Spleen (tissue), 11 donors: ENCODE data around the gene CDK19. TPM values are rescaled to one million over a fixed set of nuclear protein-coding genes. Genes with fewer than 3 reads are reported as not detected.

Experiments used
- DNase-seq: peaks from one replicate; pipeline ENCODE4 v3.0.0-alpha.2; 2020
- H3K27ac ChIP-seq, 8 donors: fragments of 200-600 bp; sonication (generic) in 7 of 8; 1 replicate in 4 of 8; 2 replicates in 4 of 8; pipeline versions ENCODE4 v1.5.0 to v1.8.0; 2016 to 2021; ENCODE audit warnings: inconsistent platforms in 4 of 8, mild to moderate bottlenecking in 4 of 8, moderate library complexity in 1 of 8
- H3K27me3 ChIP-seq, 7 donors: fragments of 200-600 bp; sonication (generic) in 6 of 7; replicated peaks in 1 of 7; 1 replicate in 4 of 7; 2 replicates in 3 of 7; pipeline versions ENCODE4 v1.5.0 to v1.8.0; 2016 to 2021; ENCODE audit warnings: inconsistent platforms in 3 of 7, mild to moderate bottlenecking in 1 of 7
- H3K36me3 ChIP-seq, 6 donors: fragments of 200-600 bp; sonication (generic) in 5 of 6; 1 replicate in 4 of 6; 2 replicates in 2 of 6; pipeline versions ENCODE4 v1.5.0 to v1.8.0; 2016 to 2021; ENCODE audit warnings: inconsistent platforms in 2 of 6
- H3K4me1 ChIP-seq, 6 donors: fragments of 200-600 bp; sonication (generic) in 5 of 6; 1 replicate in 3 of 6; 2 replicates in 3 of 6; pipeline versions ENCODE4 v1.5.0 to v1.8.0; 2016 to 2021; ENCODE audit warnings: inconsistent platforms in 3 of 6
- H3K4me3 ChIP-seq, 8 donors: fragments of 200-600 bp; sonication (generic) in 7 of 8; 1 replicate in 4 of 8; 2 replicates in 4 of 8; pipeline versions ENCODE4 v1.5.0 to v1.8.0; 2016 to 2021; ENCODE audit warnings: inconsistent platforms in 4 of 8, mild to moderate bottlenecking in 4 of 8, moderate library complexity in 2 of 8
- H3K9me3 ChIP-seq, 8 donors: fragments of 200-600 bp; sonication (generic) in 7 of 8; 1 replicate in 4 of 8; 2 replicates in 4 of 8; pipeline versions ENCODE4 v1.5.0 to v1.8.0; 2016 to 2021; ENCODE audit warnings: inconsistent platforms in 4 of 8
- CTCF ChIP-seq, 11 experiments: fragments of 200-600 bp in 7 of 11; fragments of 450-650 bp in 4 of 11; sonication (generic) in 4 of 11; IDR thresholded peaks in 8 of 11; conservative IDR thresholded peaks in 3 of 11; 1 replicate in 7 of 11; 2 replicates in 4 of 11; pipeline versions ENCODE4 v1.4.0 to v1.8.0; 2016 to 2021; ENCODE audit warnings: antibody characterized with exemption in 11 of 11, inconsistent platforms in 4 of 11, mild to moderate bottlenecking in 1 of 11
- POLR2A ChIP-seq, 3 donors: fragments of 450-650 bp; IDR thresholded peaks; one replicate each; pipeline ENCODE4 v1.5.1; 2017; ENCODE audit warnings: antibody characterized with exemption in 3 of 3, mild to moderate bottlenecking in 1 of 3
- POLR2AphosphoS5 ChIP-seq, 3 donors: sonication (generic); formaldehyde crosslinking; IDR thresholded peaks; one replicate each; pipeline ENCODE4 v1.5.1; 2017; ENCODE audit warnings: antibody characterized with exemption in 3 of 3
- WGBS, 5 donors: extraction: QIAGEN DNeasy Blood & Tissue Kit in 3 of 5; methylation state at CpG; one replicate each; pipeline versions ENCODE4 v1.1.5 to v1.1.7; 2013 to 2018; 5-methylcytosine and 5-hydroxymethylcytosine counted together
- intact Hi-C: fragments of 100-400 bp; cut with DNase I; formaldehyde crosslinking; loops from one replicate; pipeline ENCODE4 v1.15.0; 2023; ENCODE audit warnings: low total_unique reads
- polyA plus RNA-seq, 3 donors: library from polyadenylated mRNA; stranded (reverse); fragments of 200-250 nt; gene quantifications; one replicate each; pipeline ENCODE4 v1.2.1, GENCODE V29; 2013
- total RNA-seq, 7 donors: library from RNA; depleted of rRNA in 3 of 7; stranded (reverse); fragments of >200 nt in 3 of 7; fragmentation: NEBNext Ultra II Directional in 4 of 7; extraction: Animal tissue kit (Norgen Biotek cat#: 25700) in 4 of 7; gene quantifications; one replicate each; pipeline versions ENCODE4 v1.1.0 to v1.2.1, GENCODE V29; 2016 to 2021
- donor health status: healthy with polysubstance abuse.
- donor health status: DM: no; HTN: no; CAD: no; lungs with moderate emphysema.
- donor health status: DM: no; HTN: no; CAD: no.
- donor health status: Bipolar disorder and iron deficiency.
- donor health status: healthy.
- donor health status: DM: no; HTN: no; CAD: no.
- donor health status: DM: yes; HTN: yes; CAD: no.

CDK19 gene
- total and polyA plus RNA-seq, 10 donors = 7.9 to 29.8 (median 21.7) TPM

DNA sequence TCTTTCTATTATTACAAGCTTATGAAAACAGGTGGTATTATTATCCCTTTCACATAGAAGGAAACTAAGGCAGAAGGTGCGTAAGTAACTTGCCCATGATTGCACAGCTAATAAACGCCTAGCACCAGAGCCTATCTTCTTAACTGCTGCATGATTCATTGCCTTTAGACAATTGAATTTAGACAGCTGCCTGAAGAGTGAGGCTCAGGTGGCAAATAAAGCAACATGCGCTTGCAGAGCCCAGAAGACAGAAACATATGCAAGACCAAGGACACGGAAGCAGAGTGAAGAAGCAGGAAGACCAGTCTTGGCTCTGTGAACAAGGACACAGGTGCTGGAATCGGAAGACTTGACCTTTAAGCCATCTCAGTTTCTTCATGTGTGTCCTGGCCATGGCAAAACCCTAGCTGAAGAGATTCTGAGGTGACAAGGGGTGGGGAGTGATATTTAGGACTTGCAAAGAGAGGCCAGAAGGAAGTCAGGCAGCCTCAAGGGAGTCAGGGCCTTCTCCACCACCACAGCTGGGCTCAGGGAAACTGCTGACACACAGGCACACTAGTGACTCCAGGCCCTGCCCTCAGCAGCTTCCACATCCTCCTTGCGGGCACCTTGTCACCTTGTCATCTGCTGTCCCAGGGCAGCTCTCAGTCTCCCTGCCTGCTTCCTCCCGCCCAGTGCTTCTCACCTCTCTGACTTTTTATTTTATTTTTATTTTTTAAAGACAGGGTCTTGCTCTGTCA, 247.1 kb downstream of the CDK19 start:
- WGBS, 5 donors = 68 to 78% (median 76%) methylated on average over 7 of the region's 7 CpGs
- no peak overlapping the region for H3K4me3 ChIP-seq
- no peak for DNase-seq
- intact Hi-C loops = no loop called here
- H3K27ac ChIP-seq = peak overlapping the region in 1 of 8 donors; percentile 15
- no peaks in the 10 kb centered on the region for H3K36me3 ChIP-seq
- TF ChIP-seq POLR2AphosphoS5 (IDR thresholded peaks at IDR 0.05) = peak in 1 of 3 donors; percentile 50
- no peak for TF ChIP-seq CTCF (IDR thresholded peaks at IDR 0.05 in 8 of 11, conservative IDR thresholded peaks at IDR 0.05 in 3 of 11)
- no peaks in the 10 kb centered on the region for H3K27me3 ChIP-seq
- H3K9me3 ChIP-seq = no peaks in the 10 kb centered on the region
- H3K4me1 ChIP-seq = peaks cover 0 to 6% (median 0%) of the 10 kb centered on the region in 6 donors

DNA sequence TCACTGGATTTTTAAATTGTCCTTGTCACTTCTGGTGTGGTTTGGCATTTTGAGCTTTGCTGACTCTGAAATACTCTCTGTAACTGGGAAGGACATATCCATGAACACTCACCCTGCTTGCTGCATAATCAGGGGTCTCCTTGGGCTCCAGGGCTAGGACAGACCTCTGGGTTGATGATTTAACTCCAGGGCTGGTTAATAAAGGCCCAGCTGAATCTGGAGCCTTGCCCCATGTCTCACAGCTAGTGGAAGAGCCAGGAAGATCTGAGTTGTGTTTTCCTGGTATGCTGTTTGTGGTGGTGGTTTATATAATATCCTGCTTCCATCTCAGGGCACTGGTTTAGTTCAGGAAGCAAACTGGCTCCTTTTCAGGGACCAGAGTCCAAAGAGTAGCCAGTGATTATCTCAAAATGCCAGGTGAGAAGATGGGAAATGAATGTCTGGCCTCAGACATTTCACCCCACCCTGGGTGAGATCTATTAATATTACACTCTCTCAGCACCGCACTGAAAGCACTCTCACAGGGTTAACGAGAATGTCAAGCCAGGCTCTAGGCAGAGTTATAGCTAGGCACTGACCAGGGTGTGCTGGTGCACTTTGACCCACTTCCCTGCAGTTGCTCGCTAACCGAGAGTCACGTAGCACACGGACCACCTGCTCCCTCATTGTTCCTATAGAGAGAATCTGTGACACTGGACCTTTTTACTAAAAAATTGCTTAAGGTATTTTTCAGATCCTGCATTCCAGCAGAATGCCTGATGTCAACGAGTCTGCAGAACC, 248.7 kb downstream of the CDK19 start:
- peaks cover 0 to 6% (median 0%) of the 10 kb centered on the region in 6 donors for H3K4me1 ChIP-seq
- H3K27me3 ChIP-seq = no peaks in the 10 kb centered on the region
- H3K27ac ChIP-seq = no peak overlapping the region
- TF ChIP-seq CTCF (IDR thresholded peaks at IDR 0.05 in 8 of 11, conservative IDR thresholded peaks at IDR 0.05 in 3 of 11) (no peak), POLR2AphosphoS5 (IDR thresholded peaks at IDR 0.05) (no peak), POLR2A (IDR thresholded peaks at IDR 0.05) (no peak)
- intact Hi-C loops = no loop called here
- H3K36me3 ChIP-seq = no peaks in the 10 kb centered on the region
- peaks cover 0 to 5% (median 0%) of the 10 kb centered on the region in 8 donors for H3K9me3 ChIP-seq
- DNase-seq = no peak
- 78 to 82% (median 81%) methylated on average over 6 to 7 of the region's 7 CpGs for WGBS, 5 donors
- no peak overlapping the region for H3K4me3 ChIP-seq

DNA sequence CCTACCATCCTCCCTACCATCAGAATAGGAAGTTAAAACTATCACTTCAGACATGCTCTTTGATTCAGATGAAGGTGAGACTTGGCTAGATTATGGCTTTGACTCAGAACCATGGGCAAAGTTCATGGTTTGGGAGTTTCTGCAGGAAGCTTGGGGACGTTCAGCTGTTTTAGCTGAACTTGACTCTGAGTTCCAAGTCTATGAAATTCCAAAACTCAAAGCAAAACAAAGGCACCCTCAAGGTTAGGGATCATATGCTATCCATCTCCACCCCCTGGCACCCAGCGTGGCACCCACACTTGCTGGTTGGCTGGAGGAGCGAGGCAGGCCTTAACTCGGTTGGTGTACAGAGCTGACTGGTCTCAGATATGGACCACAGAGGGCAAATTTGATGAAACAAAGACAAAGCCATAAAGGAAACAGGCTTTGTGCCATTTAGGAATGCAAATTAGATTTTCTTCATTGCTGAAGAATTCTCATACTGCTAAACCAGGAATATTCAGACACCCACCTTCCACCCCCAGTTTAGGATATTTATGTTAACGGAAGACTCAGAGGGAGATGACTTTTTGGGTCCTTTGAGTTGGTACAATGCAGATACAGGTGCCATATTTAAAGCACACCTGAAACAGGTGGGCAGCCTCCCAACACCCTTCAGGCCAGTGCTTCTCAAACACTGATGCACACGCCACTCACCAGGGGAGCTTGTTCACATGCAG, 250.4 kb downstream of the CDK19 start:
- Histone ChIP-seq H3K4me3 (no peak overlapping the region), H3K4me1 (peaks cover 0 to 23% (median 6%) of the 10 kb centered on the region in 6 donors), H3K27me3 (no peaks in the 10 kb centered on the region), H3K9me3 (peaks cover 0 to 5% (median 0%) of the 10 kb centered on the region in 8 donors), H3K27ac (no peak overlapping the region), H3K36me3 (no peaks in the 10 kb centered on the region)
- DNase-seq = no peak
- TF ChIP-seq CTCF (IDR thresholded peaks at IDR 0.05 in 8 of 11, conservative IDR thresholded peaks at IDR 0.05 in 3 of 11) = no peak
- no peak for TF ChIP-seq POLR2A (IDR thresholded peaks at IDR 0.05)
- no peak for TF ChIP-seq POLR2AphosphoS5 (IDR thresholded peaks at IDR 0.05)
- WGBS, 5 donors = 83 to 90% (median 88%) methylated on average over 6 of the region's 6 CpGs
- intact Hi-C loops = no loop called here
